B cell (primary cell): Measurements from ENCODE around the gene ERGIC1. TPM values are rescaled to one million over a fixed set of nuclear protein-coding genes. Genes with fewer than 3 reads are reported as not detected.

Experiments
- ATAC-seq: fragments of 200-7000 bp; cut with Tn5 transposase; one replicate; pipeline ENCODE4 v1.10.0; 2021; ENCODE audit warnings: low read depth, mild to moderate bottlenecking, moderate number of reproducible peaks, moderate library complexity
- CTCF ChIA-PET: fragments of 350-600 bp; sonication (Branson Sonifier 250); formaldehyde crosslinking; loops from one replicate; lab custom pipeline; 2021; ENCODE audit warnings: antibody characterized with exemption, inconsistent platforms; lab: Charles Lee
- POLR2A ChIA-PET: fragments of 350-600 bp; sonication (Branson Sonifier 250); formaldehyde crosslinking; loops from one replicate; lab custom pipeline; 2021; ENCODE audit warnings: antibody characterized with exemption; lab: Charles Lee
- DNase-seq: peaks from one replicate; pipeline ENCODE4 v3.0.0; 2013
- H2AFZ ChIP-seq: 2 replicates; pipeline ENCODE4 v1.6.1; 2012; ENCODE audit warnings: mild to moderate bottlenecking, low read depth, low read length; ENCODE audit not compliant: insufficient read depth, poor library complexity, severe bottlenecking
- H3K27ac ChIP-seq, 2 donors: 1 replicate in 1 of 2; 2 replicates in 1 of 2; pipeline ENCODE4 v1.5.1; 2012 to 2013; ENCODE audit warnings: low read length in 2 of 2, mild to moderate bottlenecking in 2 of 2, moderate library complexity in 1 of 2
- H3K27me3 ChIP-seq, 4 experiments: fragments of 200-600 bp in 1 of 4; sonication (generic) in 1 of 4; replicated peaks in 1 of 4; 1 replicate in 2 of 4; 2 replicates in 2 of 4; pipeline versions ENCODE4 v1.6.1 to v1.7.0; 2013 to 2016; ENCODE audit warnings: low read length in 3 of 4, mild to moderate bottlenecking in 2 of 4, mixed read lengths in 1 of 4, moderate library complexity in 1 of 4; ENCODE audit not compliant: insufficient read depth in 4 of 4, control insufficient read depth in 3 of 4; ENCODE audit errors: control extremely low read depth in 1 of 4
- H3K36me3 ChIP-seq, 2 experiments: replicated peaks in 1 of 2; 1 replicate in 1 of 2; 2 replicates in 1 of 2; pipeline versions ENCODE4 v1.6.1 to v1.7.1; 2013; ENCODE audit warnings: low read length in 1 of 2; ENCODE audit not compliant: insufficient read depth in 2 of 2, control insufficient read depth in 1 of 2; ENCODE audit errors: control extremely low read depth in 1 of 2, extremely low read depth in 1 of 2
- H3K4me1 ChIP-seq, 2 donors: fragments of 200-600 bp in 1 of 2; sonication (generic) in 1 of 2; 1 replicate in 1 of 2; 2 replicates in 1 of 2; pipeline versions ENCODE4 v1.5.1 to v1.6.1; 2013 to 2017; ENCODE audit warnings: low read length in 2 of 2; ENCODE audit not compliant: control insufficient read depth in 2 of 2, insufficient read depth in 2 of 2
- H3K4me2 ChIP-seq: replicated peaks from 2 replicates; pipeline ENCODE3; 2012; ENCODE audit warnings: mild to moderate bottlenecking, low read depth, low read length; ENCODE audit not compliant: poor library complexity, severe bottlenecking
- H3K4me3 ChIP-seq, 5 experiments: fragments of 200-600 bp in 1 of 5; sonication (generic) in 1 of 5; 1 replicate in 3 of 5; 2 replicates in 2 of 5; pipeline versions ENCODE4 v1.5.1 to v1.7.0; 2011 to 2016; ENCODE audit warnings: low read length in 4 of 5, mild to moderate bottlenecking in 4 of 5, low read depth in 2 of 5, control low read depth in 1 of 5, moderate library complexity in 1 of 5; ENCODE audit not compliant: insufficient read depth in 1 of 5; ENCODE audit errors: control extremely low read depth in 1 of 5, extremely low read depth in 1 of 5
- H3K79me2 ChIP-seq: fragments of 200-600 bp; sonication (generic); one replicate; pipeline ENCODE4 v1.6.0; 2016; ENCODE audit warnings: low read length; ENCODE audit not compliant: control insufficient read depth, insufficient read depth
- H3K9ac ChIP-seq: fragments of 200-600 bp; sonication (generic); 2 replicates; pipeline ENCODE4 v1.6.1; 2017; ENCODE audit warnings: mild to moderate bottlenecking, low read length, moderate library complexity
- H3K9me3 ChIP-seq, 3 donors: one replicate each; pipeline versions ENCODE4 v1.6.1 to v1.7.1; 2013; ENCODE audit warnings: low read length in 2 of 3; ENCODE audit not compliant: control insufficient read depth in 2 of 3, insufficient read depth in 1 of 3; ENCODE audit errors: control extremely low read depth in 1 of 3
- H4K20me1 ChIP-seq: 2 replicates; pipeline ENCODE4 v1.6.0; 2012; ENCODE audit warnings: mild to moderate bottlenecking, low read length; ENCODE audit not compliant: insufficient read depth, control insufficient read depth, poor library complexity, severe bottlenecking
- H3K27ac Mint-ChIP-seq: one replicate; pipeline ENCODE4 v1.8.0; 2021; ENCODE audit warnings: mixed read lengths
- H3K27me3 Mint-ChIP-seq: one replicate; pipeline ENCODE4 v1.8.0; 2021; ENCODE audit warnings: mixed read lengths
- H3K4me1 Mint-ChIP-seq: one replicate; pipeline ENCODE4 v1.8.0; 2021; ENCODE audit warnings: mixed read lengths
- H3K4me3 Mint-ChIP-seq: one replicate; pipeline ENCODE4 v1.8.0; 2021; ENCODE audit warnings: mixed read lengths
- H3K9me3 Mint-ChIP-seq: one replicate; pipeline ENCODE4 v1.8.0; 2022; ENCODE audit warnings: mixed read lengths; ENCODE audit not compliant: insufficient read depth
- EZH2 ChIP-seq: IDR thresholded peaks from 2 replicates; pipeline ENCODE4 v1.6.1; 2012; ENCODE audit warnings: borderline replicate concordance, low read depth, mild to moderate bottlenecking, moderate library complexity, low read length; ENCODE audit not compliant: insufficient read depth, poor library complexity, severe bottlenecking
- WGBS: methylation state at CpG from one replicate; pipeline ENCODE4 v1.1.5; 2013; ENCODE audit warnings: missing lambda C conversion rate; ENCODE audit not compliant: insufficient coverage; 5-methylcytosine and 5-hydroxymethylcytosine counted together
- intact Hi-C: fragments of 100-400 bp; cut with micrococcal nuclease; formaldehyde crosslinking; loops from one replicate; pipeline ENCODE4 v1.10.0; 2022
- polyA plus RNA-seq: library from polyadenylated mRNA; depleted of rRNA; stranded (reverse); fragments of >200 nt; gene quantifications from 2 replicates; pipeline ENCODE4 v1.2.3, GENCODE V29; 2012
- total RNA-seq, 2 donors: library from RNA; stranded (reverse); fragments of 120-200 nt in 1 of 2; gene quantifications; 1 replicate in 1 of 2; 2 replicates in 1 of 2; pipeline versions ENCODE4 v1.2.3 to v1.2.4, GENCODE V29; 2013 to 2022
- TF ChIP-seq, protein P1 (sequence below): fragments of 200-600 bp; IDR thresholded peaks from one replicate; pipeline ENCODE4 v1.8.0; 2022; ENCODE audit warnings: antibody characterized with exemption, mild to moderate bottlenecking

ERGIC1 gene
- total and polyA plus RNA-seq, 2 donors (not counting 1 experiment from before 2014, with no cell fraction given), result 86.3 to 140 TPM

DNA sequence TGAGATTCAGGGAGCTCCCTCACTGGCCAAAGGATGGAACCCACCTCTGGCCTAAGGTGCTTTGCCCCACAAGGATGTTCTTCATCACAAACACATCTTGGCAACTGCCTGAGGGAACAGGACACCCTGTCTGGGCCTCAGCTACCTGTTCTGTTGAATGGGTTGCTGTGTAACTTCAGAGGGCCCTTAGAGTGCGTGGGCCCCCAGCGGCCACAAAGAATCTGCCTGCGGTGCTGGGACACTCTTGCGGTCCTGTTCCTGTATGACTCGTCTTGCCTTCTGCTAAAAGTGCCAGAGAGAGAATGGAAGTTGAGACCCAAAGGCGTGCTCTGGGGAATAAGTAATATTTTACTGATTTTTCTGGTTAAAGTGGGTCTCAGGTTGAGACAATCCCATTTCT, 111.1 kb downstream of the ERGIC1 start:
- H3K9me3 Mint-ChIP-seq, result no peaks in the 10 kb centered on the region
- H3K4me1 Mint-ChIP-seq, result no peaks in the 10 kb centered on the region
- intact Hi-C loops, result no loop called here
- Histone ChIP-seq H3K27ac (no peak overlapping the region), H3K9ac (no peak overlapping the region), H3K4me3 (no peak overlapping the region), H3K79me2 (no peaks in the 10 kb centered on the region), H3K9me3 (no peaks in the 10 kb centered on the region), H3K36me3 (peaks cover 1 to 55% of the 10 kb centered on the region in 2 experiments), H3K4me1 (no peaks in the 10 kb centered on the region), H2AFZ (no peak overlapping the region), H3K27me3 (no peaks in the 10 kb centered on the region), H4K20me1 (no peaks in the 10 kb centered on the region), H3K4me2 (no peak overlapping the region)
- no peak for ATAC-seq
- H3K4me3 Mint-ChIP-seq, result no peak overlapping the region
- WGBS, result 98% methylated on average over 6 of the region's 6 CpGs
- no peak for TF ChIP-seq EZH2
- TF ChIP-seq, protein P1, sequence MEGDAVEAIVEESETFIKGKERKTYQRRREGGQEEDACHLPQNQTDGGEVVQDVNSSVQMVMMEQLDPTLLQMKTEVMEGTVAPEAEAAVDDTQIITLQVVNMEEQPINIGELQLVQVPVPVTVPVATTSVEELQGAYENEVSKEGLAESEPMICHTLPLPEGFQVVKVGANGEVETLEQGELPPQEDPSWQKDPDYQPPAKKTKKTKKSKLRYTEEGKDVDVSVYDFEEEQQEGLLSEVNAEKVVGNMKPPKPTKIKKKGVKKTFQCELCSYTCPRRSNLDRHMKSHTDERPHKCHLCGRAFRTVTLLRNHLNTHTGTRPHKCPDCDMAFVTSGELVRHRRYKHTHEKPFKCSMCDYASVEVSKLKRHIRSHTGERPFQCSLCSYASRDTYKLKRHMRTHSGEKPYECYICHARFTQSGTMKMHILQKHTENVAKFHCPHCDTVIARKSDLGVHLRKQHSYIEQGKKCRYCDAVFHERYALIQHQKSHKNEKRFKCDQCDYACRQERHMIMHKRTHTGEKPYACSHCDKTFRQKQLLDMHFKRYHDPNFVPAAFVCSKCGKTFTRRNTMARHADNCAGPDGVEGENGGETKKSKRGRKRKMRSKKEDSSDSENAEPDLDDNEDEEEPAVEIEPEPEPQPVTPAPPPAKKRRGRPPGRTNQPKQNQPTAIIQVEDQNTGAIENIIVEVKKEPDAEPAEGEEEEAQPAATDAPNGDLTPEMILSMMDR, result no peak
- H3K27me3 Mint-ChIP-seq, result no peaks in the 10 kb centered on the region
- ChIA-PET POLR2A (no interaction called here), CTCF (interaction anchor here (1.2 kb wide), 1 partner anchor 13 kb away, joined by 4 read pairs; no protein-coding TSS in a partner anchor)
- no peak overlapping the region for H3K27ac Mint-ChIP-seq
- DNase-seq, result no peak

DNA sequence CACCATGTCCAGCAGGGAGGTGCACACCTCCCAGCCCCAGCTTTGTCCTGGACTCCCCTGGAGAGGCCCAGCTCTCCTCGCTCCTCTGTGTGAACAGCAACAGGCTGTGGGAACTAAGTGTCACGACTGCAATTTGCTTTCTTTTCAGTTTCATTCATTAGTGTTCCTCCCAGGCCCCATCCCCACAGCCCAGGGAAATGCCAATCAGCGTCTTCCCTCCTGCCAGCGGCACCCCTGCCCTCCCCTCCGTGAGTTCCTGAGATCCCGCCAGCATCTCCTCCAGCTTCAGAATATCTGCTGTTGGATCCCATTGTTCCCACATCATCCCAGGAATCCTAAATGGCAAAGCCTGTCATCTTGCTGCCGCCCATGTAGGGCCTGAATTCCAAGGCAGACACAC, 112.1 kb downstream of the ERGIC1 start:
- Mint-ChIP-seq H3K27me3 (no peaks in the 10 kb centered on the region), H3K4me3 (no peak overlapping the region), H3K4me1 (no peaks in the 10 kb centered on the region), H3K27ac (no peak overlapping the region), H3K9me3 (no peaks in the 10 kb centered on the region)
- TF ChIP-seq, protein P1, result no peak
- no peak for TF ChIP-seq EZH2
- Histone ChIP-seq H3K9ac (no peak overlapping the region), H3K36me3 (peaks cover 1 to 53% of the 10 kb centered on the region in 2 experiments), H3K79me2 (no peaks in the 10 kb centered on the region), H3K27me3 (no peaks in the 10 kb centered on the region), H3K4me2 (no peak overlapping the region), H3K4me3 (no peak overlapping the region), H3K27ac (no peak overlapping the region), H4K20me1 (no peaks in the 10 kb centered on the region), H3K9me3 (no peaks in the 10 kb centered on the region), H3K4me1 (no peaks in the 10 kb centered on the region), H2AFZ (no peak overlapping the region)
- POLR2A ChIA-PET, result no interaction called here
- ATAC-seq (no peak), DNase-seq (no peak)
- WGBS, result 97% methylated on average over 7 of the region's 7 CpGs
- CTCF ChIA-PET, result no interaction called here
- intact Hi-C loops, result no loop called here
